ENCODE measurements around the gene ARRB2.
"Not testable (repeated sequence)": the region's sequence is repeated elsewhere in the genome, so short reads cannot be mapped to it uniquely, and the experiment has no call there.

Gene ARRB2

GRCh38 chr17:4703330-4703691 is 7.1 kb upstream of the ARRB2 start:
- no peak for DNase-seq

- DNase-seq = not testable (repeated sequence)
Observed at GRCh38 chr17:4704574-4704907, 5.9 kb upstream of the ARRB2 start.

- DNase-seq = no peak
Observed at GRCh38 chr17:4704991-4705390, 5.4 kb upstream of the ARRB2 start.

- DNase-seq = no peak
Observed at GRCh38 chr17:4706121-4706520, 4.3 kb upstream of the ARRB2 start.

- DNase-seq = no peak
Observed at GRCh38 chr17:4708436-4708835, 2.0 kb upstream of the ARRB2 start.

GRCh38 chr17:4710693-4711634 is 532 bp downstream of the ARRB2 start:
- no peak for DNase-seq

- no peak for DNase-seq
Observed at GRCh38 chr17:4711661-4712181, 1.3 kb downstream of the ARRB2 start.

- no peak for DNase-seq
Observed at GRCh38 chr17:4712526-4712925, 2.1 kb downstream of the ARRB2 start.

GRCh38 chr17:4714340-4715062 is 4.1 kb downstream of the ARRB2 start:
- DNase-seq = not testable (repeated sequence)

- DNase-seq = no peak
Observed at GRCh38 chr17:4715063-4715744, 4.8 kb downstream of the ARRB2 start.

- no peak for DNase-seq
Observed at GRCh38 chr17:4716081-4716480, 5.6 kb downstream of the ARRB2 start.

- DNase-seq = no peak
Observed at GRCh38 chr17:4717791-4718190, 7.4 kb downstream of the ARRB2 start.

GRCh38 chr17:4718276-4718675 is 7.8 kb downstream of the ARRB2 start:
- DNase-seq = no peak

GRCh38 chr17:4719146-4719545 is 8.7 kb downstream of the ARRB2 start:
- no peak for DNase-seq

- no peak for DNase-seq
Observed at GRCh38 chr17:4719684-4720221, 9.3 kb downstream of the ARRB2 start.

GRCh38 chr17:4720787-4721186 is 10.4 kb downstream of the ARRB2 start:
- DNase-seq = no peak

- no peak for DNase-seq
Observed at GRCh38 chr17:4721203-4722135, 11.0 kb downstream of the ARRB2 start.

- no peak for DNase-seq
Observed at GRCh38 chr17:4722678-4723240, 12.3 kb downstream of the ARRB2 start.

GRCh38 chr17:4724650-4725049 is 14.2 kb downstream of the ARRB2 start:
- DNase-seq = no peak

GRCh38 chr17:4725646-4726310 is 15.3 kb downstream of the ARRB2 start:
- DNase-seq = no peak

- no peak for DNase-seq
Observed at GRCh38 chr17:4728124-4728523, 17.7 kb downstream of the ARRB2 start.
